Measurements from ENCODE around the gene SDK2.

- TF ChIP-seq POLR2A (IDR thresholded peaks at IDR 0.05) (no peak), CTCF (IDR thresholded peaks at IDR 0.05) (no peak)
These were observed 300.3 kb downstream of the SDK2 start for GRCh38 chr17:73343739-73344454.

Data from Peyer's patch (tissue), 4 donors.